Liver (tissue), 9 donors: ENCODE data around the gene FAM186B. TPM values are rescaled to one million over a fixed set of nuclear protein-coding genes. Genes with fewer than 3 reads are reported as not detected.

ENCODE experiments used
- DNase-seq: peaks from one replicate; pipeline ENCODE4 v3.0.0-alpha.2; 2017; ENCODE audit warnings: low spot score
- H3K27ac ChIP-seq, 2 donors: one replicate each; pipeline ENCODE4 v1.7.0; 2013; ENCODE audit warnings: inconsistent platforms in 2 of 2, low read length in 2 of 2, control low read depth in 1 of 2, low read depth in 1 of 2, mild to moderate bottlenecking in 1 of 2
- H3K27me3 ChIP-seq, 4 donors: one replicate each; pipeline versions ENCODE4 v1.6.1 to v1.7.0; 2013; ENCODE audit warnings: low read length in 3 of 4, inconsistent platforms in 1 of 4, mild to moderate bottlenecking in 1 of 4, moderate library complexity in 1 of 4; ENCODE audit not compliant: control insufficient read depth in 4 of 4, insufficient read depth in 4 of 4
- H3K36me3 ChIP-seq, 4 donors: one replicate each; pipeline versions ENCODE4 v1.6.1 to v1.7.0; 2013; ENCODE audit warnings: low read length in 3 of 4, mild to moderate bottlenecking in 3 of 4, low read depth in 1 of 4, moderate library complexity in 1 of 4; ENCODE audit not compliant: control insufficient read depth in 4 of 4, insufficient read depth in 3 of 4
- H3K4me1 ChIP-seq, 4 donors: one replicate each; pipeline versions ENCODE4 v1.6.1 to v1.7.0; 2013; ENCODE audit warnings: low read length in 3 of 4, mild to moderate bottlenecking in 3 of 4, moderate library complexity in 1 of 4; ENCODE audit not compliant: control insufficient read depth in 4 of 4, insufficient read depth in 4 of 4
- H3K4me3 ChIP-seq, 3 donors: one replicate each; pipeline versions ENCODE4 v1.6.1 to v1.7.0; 2013; ENCODE audit warnings: low read length in 3 of 3, control low read depth in 1 of 3, low read depth in 1 of 3, mild to moderate bottlenecking in 1 of 3
- H3K9ac ChIP-seq, 2 donors: one replicate each; pipeline ENCODE4 v1.7.0; 2013; ENCODE audit warnings: low read length in 2 of 2, mild to moderate bottlenecking in 2 of 2, moderate library complexity in 2 of 2, control low read depth in 1 of 2, low read depth in 1 of 2
- H3K9me3 ChIP-seq, 4 donors: one replicate each; pipeline versions ENCODE4 v1.6.1 to v1.7.0; 2013; ENCODE audit warnings: low read length in 3 of 4; ENCODE audit not compliant: control insufficient read depth in 4 of 4
- ATF3 ChIP-seq: IDR thresholded peaks from 2 replicates; pipeline ENCODE4 v1.6.1; 2016; ENCODE audit warnings: antibody characterized with exemption
- EGR1 ChIP-seq, 2 donors: IDR thresholded peaks; 2 replicates each; pipeline ENCODE4 v1.6.1; 2016 to 2018; ENCODE audit warnings: antibody characterized with exemption in 2 of 2, low read depth in 2 of 2
- GABPA ChIP-seq, 2 donors: IDR thresholded peaks in 1 of 2; conservative IDR thresholded peaks in 1 of 2; 2 replicates each; pipeline ENCODE4 v1.6.1; 2016; ENCODE audit warnings: antibody characterized with exemption in 2 of 2, mild to moderate bottlenecking in 1 of 2, moderate library complexity in 1 of 2
- MAX ChIP-seq: IDR thresholded peaks from 2 replicates; pipeline ENCODE4 v1.6.1; 2016; ENCODE audit warnings: antibody characterized with exemption
- RAD21 ChIP-seq, 2 donors: IDR thresholded peaks; 2 replicates each; pipeline ENCODE4 v1.6.1; 2016; ENCODE audit warnings: antibody characterized with exemption in 2 of 2, mild to moderate bottlenecking in 2 of 2
- REST ChIP-seq: IDR thresholded peaks from 2 replicates; pipeline ENCODE4 v1.6.1; 2016; ENCODE audit warnings: antibody characterized with exemption, mild to moderate bottlenecking
- RXRA ChIP-seq, 2 donors: IDR thresholded peaks; 2 replicates each; pipeline ENCODE4 v1.6.1; 2017 to 2018; ENCODE audit warnings: antibody characterized with exemption in 2 of 2, mild to moderate bottlenecking in 1 of 2
- WGBS: extraction: QIAGEN DNeasy Blood & Tissue Kit; methylation state at CpG from one replicate; pipeline ENCODE4 v1.1.7; 2013; 5-methylcytosine and 5-hydroxymethylcytosine counted together
- polyA plus RNA-seq, 2 donors: library from polyadenylated mRNA; stranded (reverse) in 1 of 2; unstranded in 1 of 2; fragments of 200-250 nt in 1 of 2; fragments of >200 nt in 1 of 2; fragmentation: Nextera tagmentation in 1 of 2; extraction: Ambion mirVana in 1 of 2; gene quantifications; one replicate each; pipeline versions ENCODE4 v1.2.1 to v1.2.3, GENCODE V29; 2013 to 2015
- total RNA-seq, 2 donors: library from RNA; depleted of rRNA; stranded (reverse); fragments of >200 nt; gene quantifications; one replicate each; pipeline ENCODE4 v1.2.3, GENCODE V29; 2014
- donor health status: healthy.
- donor health status: healthy.
- donor health status: healthy.
- donor health status: healthy.
- donor health status: healthy.

The FAM186B gene
- total and polyA plus RNA-seq, 4 donors, result 0.19 to 0.84 (median 0.42) TPM

GRCh38 chr12:49565406-49566265 lies 39.8 kb downstream of the FAM186B start:
- Histone ChIP-seq H3K36me3 (peaks cover 10 to 42% (median 30%) of the 10 kb centered on the region in 4 donors), H3K27me3 (no peaks in the 10 kb centered on the region), H3K9me3 (no peaks in the 10 kb centered on the region), H3K9ac (no peak overlapping the region), H3K4me1 (peaks cover 3 to 21% (median 19%) of the 10 kb centered on the region in 4 donors), H3K4me3 (no peak overlapping the region), H3K27ac (no peak overlapping the region)
- TF ChIP-seq ATF3 (no peak), RAD21 (IDR thresholded peaks at IDR 0.05) (no peak)
- 93% methylated on average over 12 of the region's 12 CpGs for WGBS
- no peak for DNase-seq

GRCh38 chr12:49564686-49565405 lies 40.6 kb downstream of the FAM186B start:
- Histone ChIP-seq H3K4me3 (no peak overlapping the region), H3K36me3 (peaks cover 10 to 50% (median 36%) of the 10 kb centered on the region in 4 donors), H3K9me3 (no peaks in the 10 kb centered on the region), H3K9ac (no peak overlapping the region), H3K27me3 (no peaks in the 10 kb centered on the region), H3K4me1 (peaks cover 3 to 21% (median 19%) of the 10 kb centered on the region in 4 donors), H3K27ac (no peak overlapping the region)
- TF ChIP-seq MAX, result no peak
- no peak for TF ChIP-seq REST
- no peak for TF ChIP-seq EGR1 (IDR thresholded peaks at IDR 0.05; ENCODE audit: low read depth in 2 of 2)
- TF ChIP-seq RXRA (IDR thresholded peaks at IDR 0.05), result no peak
- TF ChIP-seq ATF3, result no peak
- WGBS, result 79% methylated on average over 8 of the region's 8 CpGs
- DNase-seq, result no peak

GRCh38 chr12:49563951-49564685 lies 41.3 kb downstream of the FAM186B start:
- no peaks in the 10 kb centered on the region for H3K9me3 ChIP-seq
- H3K4me1 ChIP-seq, result peaks cover 3 to 21% (median 18%) of the 10 kb centered on the region in 4 donors
- H3K4me3 ChIP-seq, result no peak overlapping the region
- peaks cover 14 to 57% (median 42%) of the 10 kb centered on the region in 4 donors for H3K36me3 ChIP-seq
- DNase-seq, result no peak
- H3K27ac ChIP-seq, result no peak overlapping the region
- no peaks in the 10 kb centered on the region for H3K27me3 ChIP-seq
- WGBS, result 93% methylated on average over 14 of the region's 14 CpGs
- TF ChIP-seq GABPA (IDR thresholded peaks at IDR 0.05 in 1 of 2, conservative IDR thresholded peaks at IDR 0.05 in 1 of 2), result no peak
- H3K9ac ChIP-seq, result no peak overlapping the region
